K562 (cell line): Measurements from ENCODE around the gene VARS1. TPM values are rescaled to one million over a fixed set of nuclear protein-coding genes. Genes with fewer than 3 reads are reported as not detected.

Experiments
- CAMTA2 ChIP-seq: fragments of 250-450 bp; sonication (Bioruptor Pico); conservative IDR thresholded peaks from 2 replicates; pipeline ENCODE4 v1.5.1; 2022
- DEAF1 ChIP-seq: fragments of 450-650 bp; formaldehyde crosslinking; IDR thresholded peaks from 2 replicates; pipeline ENCODE4 v1.4.0; 2020; ENCODE audit warnings: mild to moderate bottlenecking, moderate library complexity
- DLX4 ChIP-seq: fragments of 250-450 bp; sonication (Bioruptor Pico); IDR thresholded peaks from 2 replicates; pipeline ENCODE4 v1.6.1; 2021; ENCODE audit warnings: mild to moderate bottlenecking
- ELF1 ChIP-seq: fragments of 200-800 bp; sonication (Bioruptor generic); IDR thresholded peaks from 2 replicates; pipeline ENCODE4 v1.6.1; 2016; ENCODE audit warnings: missing genetic modification characterization, missing compliant biosample characterization
- ESRRA ChIP-seq: fragments of 450-650 bp; IDR thresholded peaks from 2 replicates; pipeline ENCODE4 v1.6.1; 2014; ENCODE audit warnings: low read depth, mild to moderate bottlenecking, moderate library complexity, borderline replicate concordance
- FOXK2 ChIP-seq, 2 experiments: fragments of 450-650 bp; IDR thresholded peaks in 1 of 2; conservative IDR thresholded peaks in 1 of 2; 2 replicates each; pipeline ENCODE4 v1.6.1; 2016; ENCODE audit warnings: low read depth in 2 of 2, mild to moderate bottlenecking in 1 of 2
- L3MBTL2 ChIP-seq: fragments of 450-650 bp; IDR thresholded peaks from 2 replicates; pipeline ENCODE4 v1.6.1; 2016; ENCODE audit warnings: mild to moderate bottlenecking, moderate library complexity
- NR2C1 ChIP-seq, 2 experiments: fragments of 450-650 bp; IDR thresholded peaks; 2 replicates each; pipeline ENCODE4 v1.6.1; 2017; ENCODE audit warnings: mild to moderate bottlenecking in 2 of 2, antibody characterized with exemption in 1 of 2, inconsistent platforms in 1 of 2, missing compliant biosample characterization in 1 of 2, missing genetic modification characterization in 1 of 2
- PBX2 ChIP-seq, 2 experiments: IDR thresholded peaks in 1 of 2; conservative IDR thresholded peaks in 1 of 2; 2 replicates each; pipeline ENCODE4 v1.6.1; 2016; ENCODE audit warnings: low read depth in 2 of 2, mild to moderate bottlenecking in 1 of 2, missing compliant biosample characterization in 1 of 2, missing genetic modification characterization in 1 of 2, moderate library complexity in 1 of 2
- PHB ChIP-seq: fragments of 250-450 bp; sonication (Bioruptor Pico); IDR thresholded peaks from 2 replicates; pipeline ENCODE4 v1.5.0; 2021
- SRF ChIP-seq, 2 experiments: fragments of 250-450, 450-650 bp in 1 of 2; sonication (Bioruptor Pico) in 1 of 2; sonication (generic) in 1 of 2; formaldehyde crosslinking; IDR thresholded peaks; 2 replicates each; pipeline versions ENCODE4 v1.5.0 to v1.5.1; 2020 to 2022; ENCODE audit warnings: mild to moderate bottlenecking in 1 of 2, missing genetic modification reagents in 1 of 2
- TBL1XR1 ChIP-seq, 2 experiments: IDR thresholded peaks; 2 replicates each; pipeline ENCODE4 v1.6.1; 2012; ENCODE audit warnings: improper control_type of control experiment in 2 of 2, low read length in 2 of 2, mild to moderate bottlenecking in 1 of 2
- TEAD2 ChIP-seq: fragments of 450-650 bp; IDR thresholded peaks from 2 replicates; pipeline ENCODE4 v1.6.1; 2016; ENCODE audit warnings: missing genetic modification characterization, control low read depth, missing compliant biosample characterization
- THRA ChIP-seq: fragments of 450-650 bp; IDR thresholded peaks from 2 replicates; pipeline ENCODE4 v1.6.1; 2017; ENCODE audit warnings: mild to moderate bottlenecking, moderate library complexity
- WHSC1 ChIP-seq: IDR thresholded peaks from one replicate; pipeline ENCODE4 v1.6.1; 2012; ENCODE audit warnings: low read length, control low read depth, inconsistent platforms
- ZNF184 ChIP-seq: sonication (generic); formaldehyde crosslinking; IDR thresholded peaks from 2 replicates; pipeline ENCODE4 v1.5.0; 2020; ENCODE audit warnings: missing genetic modification reagents
- ZNF324 ChIP-seq: fragments of 250-450 bp; sonication (Bioruptor Pico); IDR thresholded peaks from 2 replicates; pipeline ENCODE4 v1.4.0; 2020; ENCODE audit warnings: mild to moderate bottlenecking
- ZNF740 ChIP-seq, 3 experiments: fragments of 200-800 bp in 1 of 3; sonication (Bioruptor generic) in 1 of 3; sonication (generic) in 1 of 3; formaldehyde crosslinking in 1 of 3; IDR thresholded peaks; 2 replicates each; pipeline versions ENCODE4 v1.6.1 to v1.8.0; 2016 to 2022; ENCODE audit warnings: mild to moderate bottlenecking in 2 of 3, missing compliant biosample characterization in 2 of 3, missing genetic modification characterization in 2 of 3, missing genetic modification reagents in 1 of 3
- polyA plus RNA-seq, 8 experiments: library from polyadenylated mRNA; depleted of rRNA in 4 of 8; stranded (reverse) in 5 of 8; unstranded in 3 of 8; fragments of >200 nt; fragmentation: Nextera tagmentation in 2 of 8; fragmentation: Illumina TruSeq in 1 of 8; extraction: Ambion mirVana in 2 of 8; extraction: Trizol in 1 of 8; gene quantifications; 2 replicates each; pipeline versions ENCODE4 v1.2.1 to v1.2.3, GENCODE V29; 2011 to 2014; ENCODE audit warnings: inconsistent platforms in 1 of 8, missing spikeins in 1 of 8
- total RNA-seq, 7 experiments: library from RNA; depleted of rRNA in 6 of 7; stranded (reverse); fragments of >200 nt in 6 of 7; fragmentation: Illumina TruSeq in 2 of 7; extraction: Trizol in 2 of 7; gene quantifications; 2 replicates each; pipeline versions ENCODE4 v1.2.1 to v1.2.3, GENCODE V29; 2011 to 2021; ENCODE audit warnings: low replicate concordance in 1 of 7

VARS1 gene
- total and polyA plus RNA-seq, 9 of the 15 experiments (the other 6 are each of a cell fraction or from before 2014, with no cell fraction given), result 2.9 to 488 (median 130) TPM

GRCh38 chr6:31776989-31777666, 18.4 kb downstream of the VARS1 start, which contains the start of gene VWA7 (continued):
- TF ChIP-seq L3MBTL2, result peak; percentile 80
- peak; percentile 23 to 98; a peak in 3 of 4 replicates for TF ChIP-seq TBL1XR1 (IDR thresholded peaks at IDR 0.05; ENCODE audit: low read length in 2 of 2)
- TF ChIP-seq THRA, result no peak
- peak; percentile 59 to 80; a peak in 2 of 4 replicates for TF ChIP-seq FOXK2 (conservative IDR thresholded peaks at IDR 0.05 in 1 of 2, IDR thresholded peaks at IDR 0.05 in 1 of 2; ENCODE audit: low read depth in 2 of 2)
- 0 out of 2 replicates have a peak, but pooled peaks have one; percentile 66 for TF ChIP-seq PHB (CRISPR knock-in tag)
- no peak for TF ChIP-seq NR2C1 (IDR thresholded peaks at IDR 0.05)
- TF ChIP-seq NR2C1 (tag; IDR thresholded peaks at IDR 0.05), result peak; percentile 77
- TF ChIP-seq CAMTA2 (CRISPR knock-in tag), result 0 out of 2 replicates have a peak, but pooled peaks have one; percentile 78
- TF ChIP-seq ESRRA, result peak; percentile 91
- TF ChIP-seq WHSC1, result peak; percentile 31
- peak; percentile 75 for TF ChIP-seq ZNF740 (CRISPR knock-in tag; IDR thresholded peaks at IDR 0.05)
- no peak for TF ChIP-seq ZNF740 (tag; IDR thresholded peaks at IDR 0.05)
- TF ChIP-seq ELF1 (tag), result no peak
- 0 out of 2 replicates have a peak, but pooled peaks have one; percentile 27 for TF ChIP-seq DEAF1 (CRISPR knock-in tag)
- no peak for TF ChIP-seq TEAD2
- TF ChIP-seq PBX2 (CRISPR knock-in tag; IDR thresholded peaks at IDR 0.05; ENCODE audit: low read depth), result no peak
- TF ChIP-seq PBX2 (tag; conservative IDR thresholded peaks at IDR 0.05; ENCODE audit: low read depth), result peak; percentile 53; the same call in 1 of the 2 replicates
- peak in 1 of 2 experiments; percentile 79; a peak in 1 of 4 replicates for TF ChIP-seq SRF (CRISPR knock-in tag; IDR thresholded peaks at IDR 0.05)
- TF ChIP-seq ZNF324 (CRISPR knock-in tag), result no peak
- no peak for TF ChIP-seq ZNF184
- no peak for TF ChIP-seq DLX4
